Lower leg skin (tissue), 3 donors: Measurements from ENCODE around the gene MCF2L2.

Experiments
- POLR2A ChIP-seq, 2 donors: fragments of 450-650 bp; IDR thresholded peaks; one replicate each; pipeline ENCODE4 v1.6.1; 2016 to 2017; ENCODE audit warnings: antibody characterized with exemption in 2 of 2, mild to moderate bottlenecking in 1 of 2, moderate library complexity in 1 of 2
- TF ChIP-seq, protein P1 (sequence below), 3 donors: fragments of 450-650 bp; IDR thresholded peaks; one replicate each; pipeline ENCODE4 v1.5.1; 2016; ENCODE audit warnings: antibody characterized with exemption in 3 of 3, mild to moderate bottlenecking in 3 of 3, moderate library complexity in 2 of 3

GRCh38 chr3:183155499-183155898 lies 272.9 kb downstream of the MCF2L2 start:
- TF ChIP-seq, protein P1, sequence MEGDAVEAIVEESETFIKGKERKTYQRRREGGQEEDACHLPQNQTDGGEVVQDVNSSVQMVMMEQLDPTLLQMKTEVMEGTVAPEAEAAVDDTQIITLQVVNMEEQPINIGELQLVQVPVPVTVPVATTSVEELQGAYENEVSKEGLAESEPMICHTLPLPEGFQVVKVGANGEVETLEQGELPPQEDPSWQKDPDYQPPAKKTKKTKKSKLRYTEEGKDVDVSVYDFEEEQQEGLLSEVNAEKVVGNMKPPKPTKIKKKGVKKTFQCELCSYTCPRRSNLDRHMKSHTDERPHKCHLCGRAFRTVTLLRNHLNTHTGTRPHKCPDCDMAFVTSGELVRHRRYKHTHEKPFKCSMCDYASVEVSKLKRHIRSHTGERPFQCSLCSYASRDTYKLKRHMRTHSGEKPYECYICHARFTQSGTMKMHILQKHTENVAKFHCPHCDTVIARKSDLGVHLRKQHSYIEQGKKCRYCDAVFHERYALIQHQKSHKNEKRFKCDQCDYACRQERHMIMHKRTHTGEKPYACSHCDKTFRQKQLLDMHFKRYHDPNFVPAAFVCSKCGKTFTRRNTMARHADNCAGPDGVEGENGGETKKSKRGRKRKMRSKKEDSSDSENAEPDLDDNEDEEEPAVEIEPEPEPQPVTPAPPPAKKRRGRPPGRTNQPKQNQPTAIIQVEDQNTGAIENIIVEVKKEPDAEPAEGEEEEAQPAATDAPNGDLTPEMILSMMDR (IDR thresholded peaks at IDR 0.05): no peak
- no peak for TF ChIP-seq POLR2A (IDR thresholded peaks at IDR 0.05)
